ENCODE results near the gene CNOT6.

DNA sequence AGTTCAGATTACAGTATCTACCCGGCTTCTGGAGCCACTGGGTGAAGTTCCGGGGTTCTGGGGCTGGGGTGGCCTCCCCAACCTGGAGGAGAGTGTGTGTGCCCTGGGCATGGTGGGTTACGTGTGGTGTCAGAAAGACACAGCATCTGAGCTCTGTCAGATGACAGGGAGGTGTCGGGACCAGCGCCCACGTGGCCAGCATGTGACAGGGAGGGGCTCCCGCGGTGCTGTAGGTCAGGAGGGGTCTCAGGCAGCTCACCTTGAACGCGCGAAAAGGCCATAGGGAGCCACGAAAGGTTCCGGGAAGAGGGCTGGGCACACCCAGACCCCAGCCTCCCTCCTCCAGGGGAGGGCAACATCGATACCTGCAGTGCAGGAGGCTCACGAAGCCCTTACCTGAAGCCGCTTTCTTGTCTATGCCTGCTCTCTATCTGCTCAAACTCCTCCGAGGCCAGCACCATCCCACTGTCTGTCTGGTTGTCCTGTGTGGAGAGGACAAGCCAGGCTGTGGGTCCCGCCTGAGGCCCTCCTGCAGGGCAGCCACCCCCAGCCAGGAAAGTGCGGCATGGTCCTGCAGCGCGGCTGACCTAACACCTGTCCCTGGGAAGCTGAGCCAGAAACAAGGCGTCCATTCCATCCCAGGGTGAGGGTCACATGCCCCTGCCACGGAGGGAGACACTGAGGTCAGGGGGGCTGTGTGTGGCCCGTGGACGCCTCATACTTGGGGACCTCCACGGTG, 114.6 kb downstream of the CNOT6 start:
- TF ChIP-seq GATA3 (IDR thresholded peaks at IDR 0.05; ENCODE audit: low read depth, low read length) = no peak
- no peak for TF ChIP-seq GATA2 (IDR thresholded peaks at IDR 0.05; ENCODE audit: low read depth, low read length)

Data from SH-SY5Y (cell line).